ENCODE results near the gene BMPR1A. TPM values are rescaled to one million over a fixed set of nuclear protein-coding genes. Genes with fewer than 3 reads are reported as not detected.

BMPR1A gene
- total and polyA plus RNA-seq, 3 experiments from 2014 or later: 6.4 to 21.9 (median 20.9) TPM

- H3K36me3 Mint-ChIP-seq: peaks cover 0 to 2% (median 0%) of the 10 kb centered on the region in 3 donors
- no peaks in the 10 kb centered on the region for H3K27me3 ChIP-seq (ENCODE audit: insufficient read depth, low read length, poor library complexity, severe bottlenecking)
- H3K9me3 ChIP-seq (ENCODE audit: low read length): no peaks in the 10 kb centered on the region
- no peak within 1 kb of the TSS for H3K27ac ChIP-seq (ENCODE audit: low read depth, low read length)
- H3K27me3 Mint-ChIP-seq: no peaks in the 10 kb centered on the region
- ChIA-PET CTCF (interaction anchor here (1.4 to 3.1 kb wide), 3 partner anchors 9 to 16 kb away, joined by 3 to 10 read pairs (median 6); no protein-coding TSS in a partner anchor), POLR2A (no interaction called here)
- DNase-seq: peak in 1 of 5 donors; percentile 7
- H3K27ac Mint-ChIP-seq: peak within 1 kb of the TSS in 2 of 8 donors; percentile 22 to 33
- no peak within 1 kb of the TSS for H3K4me3 ChIP-seq (ENCODE audit: low read length)
- H3K4me3 Mint-ChIP-seq: no peak within 1 kb of the TSS
- peaks cover 2 to 4% (median 4%) of the 10 kb centered on the region in 5 donors for H3K9me3 Mint-ChIP-seq
- H3K4me1 ChIP-seq (ENCODE audit: insufficient read depth, low read length): no peaks in the 10 kb centered on the region
- H3K36me3 ChIP-seq (ENCODE audit: insufficient read depth, low read length): no peaks in the 10 kb centered on the region
- H3K4me1 Mint-ChIP-seq: peaks cover 0 to 2% (median 0%) of the 10 kb centered on the region in 3 donors
Measured at GRCh38 chr10:86957471-86958115, 201.2 kb downstream of the BMPR1A start, which contains the start of gene MMRN2. Gene MMRN2 (minus strand): TSS chr10:86957615. CDS start chr10:86957541, 74 bp downstream.

DNA sequence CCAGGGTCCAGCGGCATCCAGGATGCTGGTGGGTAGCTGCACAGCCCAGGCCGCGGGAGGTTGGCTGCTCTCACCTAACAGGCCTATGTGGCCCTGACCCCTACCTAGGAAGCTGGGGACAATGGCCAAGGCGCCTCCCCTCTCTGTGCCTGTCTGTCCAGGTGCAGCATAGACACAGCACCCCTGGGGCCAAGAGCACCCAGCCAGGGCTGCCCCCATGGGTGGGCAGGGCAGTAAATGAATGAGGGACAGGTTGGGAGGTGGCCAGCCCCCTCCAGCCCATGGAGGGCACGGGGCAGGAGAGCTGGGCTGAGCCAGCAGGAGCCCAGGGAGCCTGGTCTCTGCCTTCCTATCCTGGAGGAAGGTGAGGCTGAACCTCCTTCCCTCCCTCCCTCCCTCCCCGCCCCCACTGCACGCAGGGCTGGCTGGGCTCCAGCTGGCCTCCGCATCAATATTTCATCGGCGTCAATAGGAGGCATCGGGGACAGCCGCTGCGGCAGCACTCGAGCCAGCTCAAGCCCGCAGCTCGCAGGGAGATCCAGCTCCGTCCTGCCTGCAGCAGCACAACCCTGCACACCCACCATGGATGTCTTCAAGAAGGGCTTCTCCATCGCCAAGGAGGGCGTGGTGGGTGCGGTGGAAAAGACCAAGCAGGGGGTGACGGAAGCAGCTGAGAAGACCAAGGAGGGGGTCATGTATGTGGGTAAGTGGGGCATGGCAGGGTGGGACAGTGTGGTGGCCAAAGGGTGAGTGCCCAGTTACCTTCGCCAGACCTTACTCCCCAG, 201.9 kb downstream of the BMPR1A start, which contains the start of gene SNCG:
Gene SNCG, plus strand, starts transcription at position 484 of the 785 bp plus-strand sequence. Its CDS starts 99 bp downstream, at position 583.
- Mint-ChIP-seq H3K27ac (peak within 1 kb of the TSS in 2 of 8 donors; percentile 22 to 33), H3K4me1 (peaks cover 0 to 2% (median 0%) of the 10 kb centered on the region in 3 donors), H3K9me3 (peaks cover 0 to 2% (median 0%) of the 10 kb centered on the region in 5 donors), H3K36me3 (no peaks in the 10 kb centered on the region), H3K27me3 (no peaks in the 10 kb centered on the region), H3K4me3 (no peak within 1 kb of the TSS)
- Histone ChIP-seq H3K27ac (ENCODE audit: low read depth, low read length) (peak within 1 kb of the TSS; percentile 9), H3K4me1 (ENCODE audit: insufficient read depth, low read length) (no peaks in the 10 kb centered on the region), H3K9me3 (ENCODE audit: low read length) (no peaks in the 10 kb centered on the region), H3K27me3 (ENCODE audit: insufficient read depth, low read length, poor library complexity, severe bottlenecking) (no peaks in the 10 kb centered on the region), H3K36me3 (ENCODE audit: insufficient read depth, low read length) (no peaks in the 10 kb centered on the region), H3K4me3 (ENCODE audit: low read length) (no peak within 1 kb of the TSS)
- POLR2A ChIA-PET: no interaction called here
- CTCF ChIA-PET: interaction anchor here (1.4 to 3.1 kb wide), 2 partner anchors 8 to 17 kb away, joined by 3 to 10 read pairs; no protein-coding TSS in a partner anchor
- peak in 1 of 5 donors; percentile 42 for DNase-seq

DNA sequence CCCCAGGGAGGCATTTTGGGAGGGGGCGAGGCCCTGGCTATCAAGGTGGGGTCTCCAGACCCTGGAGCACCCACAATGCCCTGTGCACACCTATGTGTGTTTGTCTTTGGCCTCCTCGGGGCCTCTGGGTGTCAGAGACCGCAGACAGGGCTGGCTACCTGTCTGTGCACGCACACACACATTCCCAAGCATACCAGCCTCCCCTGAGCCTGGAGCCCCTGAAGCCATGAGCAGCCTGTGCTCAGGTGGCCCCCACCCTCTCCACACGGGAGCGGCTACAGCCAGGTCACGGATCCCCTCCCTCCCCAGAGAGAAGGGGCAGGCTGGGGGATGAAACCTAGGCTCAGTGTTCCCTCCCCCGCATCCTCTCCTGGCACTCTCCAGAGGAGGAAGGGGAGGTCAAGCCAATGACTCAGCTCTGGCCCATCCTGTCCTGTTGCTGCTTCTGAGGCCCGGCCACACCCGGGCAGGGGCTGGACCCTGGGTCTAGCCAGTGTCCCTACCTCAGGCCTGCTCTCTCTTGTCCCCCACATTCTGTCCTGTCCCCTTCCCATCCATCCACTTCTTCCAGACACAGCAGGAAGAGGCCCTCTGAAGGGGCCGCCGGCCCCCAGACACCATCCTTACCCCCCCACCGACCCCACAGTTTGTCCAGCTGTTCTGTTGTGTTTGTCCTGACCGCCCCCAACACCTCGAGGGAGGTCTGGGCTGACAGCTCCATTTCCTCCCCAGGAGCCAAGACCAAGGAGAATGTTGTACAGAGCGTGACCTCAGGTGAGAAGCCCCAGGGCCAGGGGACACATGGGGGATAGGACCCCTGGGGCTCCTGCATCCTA, 202.7 kb downstream of the BMPR1A start:
- Histone ChIP-seq H3K4me1 (ENCODE audit: insufficient read depth, low read length) (no peaks in the 10 kb centered on the region), H3K9me3 (ENCODE audit: low read length) (no peaks in the 10 kb centered on the region), H3K4me3 (ENCODE audit: low read length) (no peak overlapping the region), H3K36me3 (ENCODE audit: insufficient read depth, low read length) (no peaks in the 10 kb centered on the region), H3K27ac (ENCODE audit: low read depth, low read length) (peak overlapping the region; percentile 9), H3K27me3 (ENCODE audit: insufficient read depth, low read length, poor library complexity, severe bottlenecking) (no peaks in the 10 kb centered on the region)
- H3K27me3 Mint-ChIP-seq: no peaks in the 10 kb centered on the region
- peak in 1 of 5 donors; percentile 28 for DNase-seq
- no peaks in the 10 kb centered on the region for H3K9me3 Mint-ChIP-seq
- CTCF ChIA-PET: interaction anchor here (1.1 kb wide), 1 partner anchor 9 kb away, joined by 3 read pairs; the partner anchor contains the start of gene ADIRF
- POLR2A ChIA-PET: no interaction called here
- H3K36me3 Mint-ChIP-seq: no peaks in the 10 kb centered on the region
- no peak overlapping the region for H3K27ac Mint-ChIP-seq
- H3K4me1 Mint-ChIP-seq: peaks cover 0 to 2% (median 0%) of the 10 kb centered on the region in 3 donors
- H3K4me3 Mint-ChIP-seq: no peak overlapping the region

DNA sequence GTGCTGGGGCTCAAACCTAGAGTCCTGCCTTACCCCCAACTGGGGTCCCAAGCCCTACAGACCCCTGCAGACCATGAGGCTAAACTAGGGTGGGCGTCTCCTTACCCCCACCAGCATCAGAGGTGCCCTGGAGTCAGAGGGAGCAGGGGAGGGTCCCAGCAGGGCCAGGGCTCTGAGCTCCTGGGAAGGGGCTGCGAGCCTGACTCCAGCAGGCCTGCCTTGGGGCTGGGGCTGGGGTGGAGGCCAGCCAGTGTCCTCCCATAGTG, 203.3 kb downstream of the BMPR1A start:
- Histone ChIP-seq H3K27me3 (ENCODE audit: insufficient read depth, low read length, poor library complexity, severe bottlenecking) (no peaks in the 10 kb centered on the region), H3K36me3 (ENCODE audit: insufficient read depth, low read length) (no peaks in the 10 kb centered on the region), H3K4me1 (ENCODE audit: insufficient read depth, low read length) (no peaks in the 10 kb centered on the region), H3K27ac (ENCODE audit: low read depth, low read length) (peak overlapping the region; percentile 9), H3K9me3 (ENCODE audit: low read length) (no peaks in the 10 kb centered on the region), H3K4me3 (ENCODE audit: low read length) (no peak overlapping the region)
- no peak for DNase-seq
- CTCF ChIA-PET: interaction anchor here (1.1 kb wide), 1 partner anchor 8 kb away, joined by 3 read pairs; the partner anchor contains the start of gene ADIRF
- H3K4me3 Mint-ChIP-seq: no peak overlapping the region
- H3K4me1 Mint-ChIP-seq: peaks cover 0 to 2% (median 0%) of the 10 kb centered on the region in 3 donors
- no peaks in the 10 kb centered on the region for H3K36me3 Mint-ChIP-seq
- POLR2A ChIA-PET: no interaction called here
- no peaks in the 10 kb centered on the region for H3K27me3 Mint-ChIP-seq
- H3K27ac Mint-ChIP-seq: no peak overlapping the region
- H3K9me3 Mint-ChIP-seq: no peaks in the 10 kb centered on the region

DNA sequence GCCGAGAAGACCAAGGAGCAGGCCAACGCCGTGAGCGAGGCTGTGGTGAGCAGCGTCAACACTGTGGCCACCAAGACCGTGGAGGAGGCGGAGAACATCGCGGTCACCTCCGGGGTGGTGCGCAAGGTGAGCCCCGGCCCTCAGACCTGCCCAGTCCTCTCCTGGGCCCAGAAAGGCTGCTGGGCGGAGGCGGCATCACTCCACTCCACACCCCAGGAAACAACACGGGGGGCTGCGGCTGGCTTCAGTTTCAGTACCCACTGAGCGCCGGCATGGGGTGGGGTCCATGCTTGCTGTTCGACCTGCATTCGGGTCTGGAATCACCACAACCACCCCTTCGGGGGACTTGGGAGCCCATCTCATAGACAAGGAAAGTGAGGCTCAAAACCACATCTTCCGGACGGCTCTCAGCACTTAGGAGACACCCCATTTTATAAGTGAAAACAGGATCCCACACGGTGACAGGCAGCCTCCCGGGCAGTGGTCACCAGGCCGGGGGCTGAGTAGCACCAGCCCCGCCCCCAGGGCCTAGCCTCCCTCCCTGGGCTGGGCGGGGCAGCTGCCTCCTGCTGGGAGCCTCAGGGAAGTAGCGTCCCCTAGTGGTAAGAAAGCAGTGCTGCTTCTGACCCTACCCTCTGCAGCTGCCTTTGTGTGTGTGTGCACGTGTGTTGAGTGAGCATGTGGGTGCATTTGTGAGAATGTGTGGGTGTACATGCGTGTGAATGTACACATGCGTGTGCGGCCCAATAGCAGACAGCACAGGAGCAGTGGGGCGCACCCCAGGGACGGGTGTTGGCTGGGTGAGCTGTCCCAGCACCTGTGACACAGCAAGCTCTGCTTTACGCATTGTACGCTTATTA, 203.8 kb downstream of the BMPR1A start:
- ChIA-PET POLR2A (interaction anchor here (1.4 kb wide), 1 partner anchor 11 kb away, joined by 3 read pairs; no protein-coding TSS in a partner anchor), CTCF (interaction anchor here (1.1 to 1.2 kb wide), 2 partner anchors 8 to 21 kb away, joined by 3 to 7 read pairs; partner anchors contain the start of gene ADIRF)
- Mint-ChIP-seq H3K27me3 (peaks cover 0 to 2% of the 10 kb centered on the region in 2 donors), H3K9me3 (no peaks in the 10 kb centered on the region), H3K27ac (peak overlapping the region in 2 of 8 donors; percentile 50 to 75), H3K4me1 (peaks cover 0 to 3% (median 2%) of the 10 kb centered on the region in 3 donors), H3K36me3 (no peaks in the 10 kb centered on the region), H3K4me3 (no peak overlapping the region)
- Histone ChIP-seq H3K27ac (ENCODE audit: low read depth, low read length) (peak overlapping the region; percentile 9), H3K36me3 (ENCODE audit: insufficient read depth, low read length) (no peaks in the 10 kb centered on the region), H3K9me3 (ENCODE audit: low read length) (no peaks in the 10 kb centered on the region), H3K4me3 (ENCODE audit: low read length) (no peak overlapping the region), H3K27me3 (ENCODE audit: insufficient read depth, low read length, poor library complexity, severe bottlenecking) (no peaks in the 10 kb centered on the region), H3K4me1 (ENCODE audit: insufficient read depth, low read length) (no peaks in the 10 kb centered on the region)
- DNase-seq: peak in 3 of 5 donors; percentile 22 to 47 (median 42)

- Mint-ChIP-seq H3K4me3 (no peak overlapping the region), H3K27me3 (peaks cover 0 to 2% of the 10 kb centered on the region in 2 donors), H3K4me1 (peaks cover 5 to 9% (median 7%) of the 10 kb centered on the region in 3 donors), H3K36me3 (no peaks in the 10 kb centered on the region), H3K27ac (peak overlapping the region in 1 of 8 donors; percentile 50), H3K9me3 (no peaks in the 10 kb centered on the region)
- CTCF ChIA-PET: interaction anchor here (1.2 kb wide), 1 partner anchor 22 kb away, joined by 7 read pairs; no protein-coding TSS in a partner anchor
- Histone ChIP-seq H3K27me3 (ENCODE audit: insufficient read depth, low read length, poor library complexity, severe bottlenecking) (no peaks in the 10 kb centered on the region), H3K4me1 (ENCODE audit: insufficient read depth, low read length) (peaks cover 4% of the 10 kb centered on the region), H3K4me3 (ENCODE audit: low read length) (no peak overlapping the region), H3K9me3 (ENCODE audit: low read length) (no peaks in the 10 kb centered on the region), H3K36me3 (ENCODE audit: insufficient read depth, low read length) (no peaks in the 10 kb centered on the region), H3K27ac (ENCODE audit: low read depth, low read length) (no peak overlapping the region)
- no peak for DNase-seq
- POLR2A ChIA-PET: interaction anchor here (1.4 kb wide), 1 partner anchor 10 kb away, joined by 3 read pairs; no protein-coding TSS in a partner anchor
Measured at GRCh38 chr10:86960863-86961434, 204.5 kb downstream of the BMPR1A start.

Data from CD8-positive, alpha-beta memory T cell (primary cell).